ENCODE results near the gene OR4D1. TPM values are rescaled to one million over a fixed set of nuclear protein-coding genes. Genes with fewer than 3 reads are reported as not detected.
"Not testable (repeated sequence)": the region's sequence is repeated elsewhere in the genome, so short reads cannot be mapped to it uniquely, and the experiment has no call there.

OR4D1 gene
- total RNA-seq: under 1 TPM in 1 of 2 donors, not detected in 1; 0.34 TPM

GRCh38 chr17:58147930-58148434 is at the start of gene OR4D1:
OR4D1 (plus strand) TSS chr17:58148384; CDS start chr17:58155154, 6,770 bp downstream.
- Histone ChIP-seq H3K4me1 (replicated peaks) (no peaks in the 10 kb centered on the region), H3K4me3 (no peak within 1 kb of the TSS), H3K27ac (no peak within 1 kb of the TSS), H3K9me3 (no peaks in the 10 kb centered on the region), H3K36me3 (no peaks in the 10 kb centered on the region), H3K27me3 (replicated peaks; ENCODE audit: insufficient read depth) (peaks cover under 1% of the 10 kb centered on the region)
- no peak for TF ChIP-seq CTCF (IDR thresholded peaks at IDR 0.05)
- TF ChIP-seq POLR2AphosphoS5 (IDR thresholded peaks at IDR 0.05): no peak
- no peak for TF ChIP-seq POLR2A (IDR thresholded peaks at IDR 0.05)
- no peak for DNase-seq (ENCODE audit: low spot score)
- WGBS: 50% methylated on average over 1 of the region's 1 CpG
- intact Hi-C loops (cut with DNase I): no loop called here

GRCh38 chr17:58100506-58100905 is 47.7 kb upstream of the OR4D1 start:
- Histone ChIP-seq H3K36me3 (no peaks in the 10 kb centered on the region), H3K4me3 (no peak overlapping the region), H3K27ac (no peak overlapping the region), H3K27me3 (replicated peaks; ENCODE audit: insufficient read depth) (no peaks in the 10 kb centered on the region), H3K4me1 (replicated peaks) (no peaks in the 10 kb centered on the region), H3K9me3 (no peaks in the 10 kb centered on the region)
- intact Hi-C loops (cut with DNase I): no loop called here
- no peak for DNase-seq (ENCODE audit: low spot score)
- TF ChIP-seq CTCF (IDR thresholded peaks at IDR 0.05) (no peak), POLR2AphosphoS5 (IDR thresholded peaks at IDR 0.05) (no peak), POLR2A (IDR thresholded peaks at IDR 0.05) (no peak)

GRCh38 chr17:58101898-58102297 is 46.3 kb upstream of the OR4D1 start:
- H3K36me3 ChIP-seq; H3K27me3 ChIP-seq (replicated peaks; ENCODE audit: insufficient read depth); H3K4me1 ChIP-seq (replicated peaks); H3K27ac ChIP-seq; intact Hi-C loops (cut with DNase I); DNase-seq (ENCODE audit: low spot score); H3K4me3 ChIP-seq; H3K9me3 ChIP-seq: not testable (repeated sequence)

- no peak for DNase-seq (ENCODE audit: low spot score)
- Histone ChIP-seq H3K27me3 (replicated peaks; ENCODE audit: insufficient read depth) (no peaks in the 10 kb centered on the region), H3K9me3 (no peaks in the 10 kb centered on the region), H3K27ac (no peak overlapping the region), H3K36me3 (no peaks in the 10 kb centered on the region), H3K4me3 (no peak overlapping the region), H3K4me1 (replicated peaks) (no peaks in the 10 kb centered on the region)
- no peak for TF ChIP-seq CTCF (IDR thresholded peaks at IDR 0.05)
- intact Hi-C loops (cut with DNase I): no loop called here
- WGBS: 83% methylated on average over 1 of the region's 1 CpG
Measured at GRCh38 chr17:58105093-58105492, 43.1 kb upstream of the OR4D1 start.

- H3K4me1 ChIP-seq (replicated peaks): no peaks in the 10 kb centered on the region
- DNase-seq (ENCODE audit: low spot score): no peak
- no peaks in the 10 kb centered on the region for H3K9me3 ChIP-seq
- H3K36me3 ChIP-seq: no peaks in the 10 kb centered on the region
- H3K27ac ChIP-seq: no peak overlapping the region
- no peak overlapping the region for H3K4me3 ChIP-seq
- H3K27me3 ChIP-seq (replicated peaks; ENCODE audit: insufficient read depth): no peaks in the 10 kb centered on the region
- no peak for TF ChIP-seq CTCF (IDR thresholded peaks at IDR 0.05)
- TF ChIP-seq POLR2AphosphoS5 (IDR thresholded peaks at IDR 0.05): no peak
- TF ChIP-seq POLR2A (IDR thresholded peaks at IDR 0.05): no peak
- intact Hi-C loops (cut with DNase I): no loop called here
- WGBS: 58% methylated on average over 1 of the region's 1 CpG
Measured at GRCh38 chr17:58107306-58107705, 40.9 kb upstream of the OR4D1 start.

All from prostate gland (tissue), 2 donors.